ENCODE results near the gene API5.
"Not testable (repeated sequence)": the region's sequence is repeated elsewhere in the genome, so short reads cannot be mapped to it uniquely, and the experiment has no call there.

API5 gene

DNA sequence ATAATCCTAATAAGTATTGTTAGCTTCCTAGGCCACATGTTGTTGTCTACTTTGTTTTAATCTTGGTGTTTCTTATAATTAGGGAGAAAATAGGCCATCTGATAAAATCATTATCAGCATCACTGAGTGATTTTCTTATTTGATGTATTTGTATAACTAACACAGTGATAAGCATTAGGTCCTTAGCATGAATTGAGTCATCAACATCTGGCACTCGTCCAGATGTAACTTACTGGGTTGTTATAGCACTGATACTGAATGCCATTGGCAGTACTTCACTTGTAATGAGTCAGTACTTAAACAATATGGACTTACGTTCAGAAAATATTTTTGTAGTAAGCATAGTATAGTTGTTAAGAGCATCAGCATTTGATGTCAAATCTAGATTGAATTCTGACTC is 16.2 kb downstream of the API5 start:
- H3K9me3 ChIP-seq (ENCODE audit: low read length): no peaks in the 10 kb centered on the region
- H3K79me2 ChIP-seq (ENCODE audit: insufficient read depth, low read length): no peaks in the 10 kb centered on the region
- no peak overlapping the region for H2AFZ ChIP-seq (ENCODE audit: low read length)
- no peaks in the 10 kb centered on the region for H3F3A ChIP-seq (ENCODE audit: insufficient read depth, low read length)
- H3K4me1 ChIP-seq (ENCODE audit: insufficient read depth, low read length, severe bottlenecking): no peaks in the 10 kb centered on the region
- TF ChIP-seq, protein P1, sequence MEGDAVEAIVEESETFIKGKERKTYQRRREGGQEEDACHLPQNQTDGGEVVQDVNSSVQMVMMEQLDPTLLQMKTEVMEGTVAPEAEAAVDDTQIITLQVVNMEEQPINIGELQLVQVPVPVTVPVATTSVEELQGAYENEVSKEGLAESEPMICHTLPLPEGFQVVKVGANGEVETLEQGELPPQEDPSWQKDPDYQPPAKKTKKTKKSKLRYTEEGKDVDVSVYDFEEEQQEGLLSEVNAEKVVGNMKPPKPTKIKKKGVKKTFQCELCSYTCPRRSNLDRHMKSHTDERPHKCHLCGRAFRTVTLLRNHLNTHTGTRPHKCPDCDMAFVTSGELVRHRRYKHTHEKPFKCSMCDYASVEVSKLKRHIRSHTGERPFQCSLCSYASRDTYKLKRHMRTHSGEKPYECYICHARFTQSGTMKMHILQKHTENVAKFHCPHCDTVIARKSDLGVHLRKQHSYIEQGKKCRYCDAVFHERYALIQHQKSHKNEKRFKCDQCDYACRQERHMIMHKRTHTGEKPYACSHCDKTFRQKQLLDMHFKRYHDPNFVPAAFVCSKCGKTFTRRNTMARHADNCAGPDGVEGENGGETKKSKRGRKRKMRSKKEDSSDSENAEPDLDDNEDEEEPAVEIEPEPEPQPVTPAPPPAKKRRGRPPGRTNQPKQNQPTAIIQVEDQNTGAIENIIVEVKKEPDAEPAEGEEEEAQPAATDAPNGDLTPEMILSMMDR (IDR thresholded peaks at IDR 0.05; ENCODE audit: low read length): no peak
- TF ChIP-seq EZH2 (IDR thresholded peaks at IDR 0.05; ENCODE audit: borderline replicate concordance, low read length): no peak
- H3K27me3 ChIP-seq (ENCODE audit: insufficient read depth, low read length): no peaks in the 10 kb centered on the region
- H3K9ac ChIP-seq (ENCODE audit: low read length): no peak overlapping the region
- H3K9me2 ChIP-seq (ENCODE audit: low read depth, low read length): no peaks in the 10 kb centered on the region
- no peak overlapping the region for H3K4me2 ChIP-seq (ENCODE audit: low read length)
- H3K4me3 ChIP-seq (ENCODE audit: low read depth, low read length, poor library complexity, severe bottlenecking): no peak overlapping the region
- H3K27ac ChIP-seq (ENCODE audit: low read depth, low read length, poor library complexity, severe bottlenecking): no peak overlapping the region
- H4K20me1 ChIP-seq (ENCODE audit: insufficient read depth, low read length): no peaks in the 10 kb centered on the region
- H3K36me3 ChIP-seq (ENCODE audit: insufficient read depth, low read length): peaks cover 96% of the 10 kb centered on the region

DNA sequence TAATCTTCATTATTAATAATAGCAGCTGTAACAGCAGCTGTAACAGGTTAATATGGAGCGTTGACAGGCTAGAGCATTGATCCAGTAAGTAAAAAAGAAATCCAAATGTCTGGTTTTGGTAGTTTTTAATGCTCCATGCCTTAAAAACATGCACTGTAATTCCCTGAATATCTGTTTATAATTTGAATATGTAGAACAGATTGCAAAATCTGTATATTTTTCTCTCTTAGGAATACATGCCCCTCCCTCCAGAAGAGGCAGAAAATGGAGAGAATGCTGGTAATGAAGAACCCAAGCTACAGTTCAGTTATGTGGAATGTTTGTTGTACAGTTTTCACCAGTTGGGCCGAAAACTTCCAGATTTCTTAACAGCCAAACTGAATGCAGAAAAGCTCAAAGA is 16.7 kb downstream of the API5 start:
- Histone ChIP-seq H3K79me2 (ENCODE audit: insufficient read depth, low read length) (no peaks in the 10 kb centered on the region), H2AFZ (ENCODE audit: low read length) (no peak overlapping the region), H3K9ac (ENCODE audit: low read length) (no peak overlapping the region), H3K9me3 (ENCODE audit: low read length) (no peaks in the 10 kb centered on the region), H3K4me1 (ENCODE audit: insufficient read depth, low read length, severe bottlenecking) (no peaks in the 10 kb centered on the region), H3K4me3 (ENCODE audit: low read depth, low read length, poor library complexity, severe bottlenecking) (no peak overlapping the region), H3K27ac (ENCODE audit: low read depth, low read length, poor library complexity, severe bottlenecking) (no peak overlapping the region), H3K36me3 (ENCODE audit: insufficient read depth, low read length) (peaks cover 96% of the 10 kb centered on the region), H3K4me2 (ENCODE audit: low read length) (no peak overlapping the region), H3K27me3 (ENCODE audit: insufficient read depth, low read length) (no peaks in the 10 kb centered on the region), H4K20me1 (ENCODE audit: insufficient read depth, low read length) (no peaks in the 10 kb centered on the region), H3F3A (ENCODE audit: insufficient read depth, low read length) (no peaks in the 10 kb centered on the region), H3K9me2 (ENCODE audit: low read depth, low read length) (no peaks in the 10 kb centered on the region)
- no peak for TF ChIP-seq EZH2 (IDR thresholded peaks at IDR 0.05; ENCODE audit: borderline replicate concordance, low read length)
- TF ChIP-seq, protein P1 (IDR thresholded peaks at IDR 0.05; ENCODE audit: low read length): no peak

DNA sequence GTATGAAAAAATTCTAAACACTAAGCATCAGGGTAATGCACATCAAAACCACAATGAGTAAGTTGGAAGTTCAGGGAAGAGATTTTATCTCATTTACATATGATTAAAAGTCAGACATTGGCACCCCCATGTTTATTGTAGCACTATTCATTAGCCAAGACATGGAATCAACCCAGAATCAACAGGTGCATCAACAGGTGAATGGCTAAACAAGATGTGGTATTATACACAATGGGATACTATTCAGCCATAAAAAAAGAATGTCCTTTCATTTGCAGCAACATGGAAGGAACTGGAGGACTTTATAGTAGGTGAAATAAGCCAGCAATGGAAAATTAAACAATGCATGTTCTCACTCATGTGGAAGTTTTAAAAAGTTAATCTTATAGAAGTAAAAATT is 29.4 kb downstream of the API5 start:
- H3K27ac ChIP-seq (ENCODE audit: low read depth, low read length, poor library complexity, severe bottlenecking): no peak overlapping the region
- no peaks in the 10 kb centered on the region for H3K9me3 ChIP-seq (ENCODE audit: low read length)
- no peak overlapping the region for H3K4me2 ChIP-seq (ENCODE audit: low read length)
- no peak overlapping the region for H3K4me3 ChIP-seq (ENCODE audit: low read depth, low read length, poor library complexity, severe bottlenecking)
- no peak overlapping the region for H3K9ac ChIP-seq (ENCODE audit: low read length)
- H2AFZ ChIP-seq (ENCODE audit: low read length): no peak overlapping the region
- no peaks in the 10 kb centered on the region for H3K9me2 ChIP-seq (ENCODE audit: low read depth, low read length)
- no peaks in the 10 kb centered on the region for H3K79me2 ChIP-seq (ENCODE audit: insufficient read depth, low read length)
- H3F3A ChIP-seq (ENCODE audit: insufficient read depth, low read length): no peaks in the 10 kb centered on the region
- H3K4me1 ChIP-seq (ENCODE audit: insufficient read depth, low read length, severe bottlenecking): no peaks in the 10 kb centered on the region
- no peaks in the 10 kb centered on the region for H3K27me3 ChIP-seq (ENCODE audit: insufficient read depth, low read length)
- H3K36me3 ChIP-seq (ENCODE audit: insufficient read depth, low read length): peaks cover 56% of the 10 kb centered on the region
- TF ChIP-seq EZH2 (IDR thresholded peaks at IDR 0.05; ENCODE audit: borderline replicate concordance, low read length): no peak
- TF ChIP-seq, protein P1 (IDR thresholded peaks at IDR 0.05; ENCODE audit: low read length): no peak
- no peaks in the 10 kb centered on the region for H4K20me1 ChIP-seq (ENCODE audit: insufficient read depth, low read length)

DNA sequence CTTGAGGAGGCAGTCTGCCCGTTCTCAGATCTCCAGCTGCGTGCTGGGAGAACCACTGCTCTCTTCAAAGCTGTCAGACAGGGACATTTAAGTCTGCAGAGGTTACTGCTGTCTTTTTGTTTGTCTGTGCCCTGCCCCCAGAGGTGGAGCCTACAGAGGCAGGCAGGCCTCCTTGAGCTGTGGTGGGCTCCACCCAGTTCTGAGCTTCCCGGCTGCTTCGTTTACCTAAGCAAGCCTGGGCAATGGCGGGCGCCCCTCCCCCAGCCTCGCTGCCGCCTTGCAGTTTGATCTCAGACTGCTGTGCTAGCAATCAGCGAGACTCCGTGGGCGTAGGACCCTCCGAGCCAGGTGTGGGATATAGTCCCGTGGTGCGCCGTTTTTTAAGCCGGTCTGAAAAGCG is 39.6 kb downstream of the API5 start:
- H3K9me3 ChIP-seq (ENCODE audit: low read length); H3K27ac ChIP-seq (ENCODE audit: low read depth, low read length, poor library complexity, severe bottlenecking); H3K36me3 ChIP-seq (ENCODE audit: insufficient read depth, low read length); H3F3A ChIP-seq (ENCODE audit: insufficient read depth, low read length); H3K4me1 ChIP-seq (ENCODE audit: insufficient read depth, low read length, severe bottlenecking); H4K20me1 ChIP-seq (ENCODE audit: insufficient read depth, low read length); H3K79me2 ChIP-seq (ENCODE audit: insufficient read depth, low read length); H2AFZ ChIP-seq (ENCODE audit: low read length); H3K4me2 ChIP-seq (ENCODE audit: low read length); H3K9ac ChIP-seq (ENCODE audit: low read length); H3K4me3 ChIP-seq (ENCODE audit: low read depth, low read length, poor library complexity, severe bottlenecking); H3K27me3 ChIP-seq (ENCODE audit: insufficient read depth, low read length); H3K9me2 ChIP-seq (ENCODE audit: low read depth, low read length): not testable (repeated sequence)
